SK-N-MC (cell line): ENCODE measurements around the gene SPSB1.

Experiments
- EZH2 ChIP-seq: fragments of 200-600 bp; sonication (generic); IDR thresholded peaks from one replicate; pipeline ENCODE4 v1.6.1; 2017; ENCODE audit warnings: antibody characterized with exemption
- POLR2AphosphoS5 ChIP-seq: IDR thresholded peaks from 2 replicates; pipeline ENCODE4 v1.6.1; 2012; ENCODE audit warnings: mild to moderate bottlenecking, low read depth, low read length, borderline replicate concordance

- TF ChIP-seq EZH2: no peak
- no peak for TF ChIP-seq POLR2AphosphoS5
These were observed 493 bp downstream of the SPSB1 start for GRCh38 chr1:9293241-9293532.
